ENCODE results near the gene SLC22A13. TPM values are rescaled to one million over a fixed set of nuclear protein-coding genes. Genes with fewer than 3 reads are reported as not detected.
"Not testable (repeated sequence)": the region's sequence is repeated elsewhere in the genome, so short reads cannot be mapped to it uniquely, and the experiment has no call there.

The SLC22A13 gene
- total RNA-seq, 6 experiments from 2014 or later: 0.17 to 0.30 (median 0.20) TPM; not detected in 1

DNA sequence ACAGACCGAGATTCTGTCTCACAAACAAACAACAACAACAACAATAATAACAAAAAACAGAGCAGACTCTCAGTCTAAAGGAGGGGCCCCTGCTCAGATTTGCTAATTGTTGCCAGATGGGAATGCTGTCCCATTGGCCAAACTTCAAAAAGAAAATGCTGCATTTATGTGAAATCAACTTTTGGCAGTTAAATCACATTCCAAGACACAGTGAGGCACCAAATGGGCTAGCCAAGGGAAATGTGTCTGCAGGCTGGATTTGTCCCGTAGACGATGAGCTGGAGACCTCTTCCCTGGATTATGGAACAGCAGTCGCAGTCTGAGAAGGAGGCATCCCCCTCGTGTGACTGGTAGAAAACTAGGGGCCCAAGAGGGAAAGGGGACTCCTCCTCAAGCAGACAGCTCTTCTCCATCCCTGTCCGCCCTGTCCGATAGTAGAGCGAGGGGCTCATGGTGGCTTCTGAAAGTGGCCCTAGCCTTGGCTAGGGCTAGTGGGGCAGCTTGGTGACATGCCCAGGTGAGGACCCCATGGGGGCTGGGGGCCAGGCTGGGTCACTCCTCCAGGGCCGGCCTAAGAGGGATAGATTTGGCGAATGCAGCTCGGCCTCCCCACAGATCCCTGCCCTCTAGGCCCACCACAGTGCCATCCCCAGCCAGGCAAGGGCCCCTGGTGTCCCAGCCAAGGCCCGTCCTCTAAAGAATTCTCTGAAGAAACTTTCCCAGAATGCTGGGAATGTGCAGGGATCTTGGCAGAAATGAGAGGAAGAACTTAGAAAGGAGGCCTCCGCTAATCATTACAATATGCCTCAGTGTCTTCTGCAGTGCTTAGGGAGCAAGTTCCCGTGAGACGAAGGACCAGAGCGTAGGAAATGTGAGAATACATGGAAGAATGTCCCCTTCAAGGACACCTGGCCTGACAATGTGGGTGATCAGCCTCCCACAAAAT is 18.5 kb downstream of the SLC22A13 start:
- H3K27me3 Mint-ChIP-seq (ENCODE audit: insufficient read depth): peaks cover 2% of the 10 kb centered on the region
- H3K36me3 Mint-ChIP-seq (ENCODE audit: low read depth): peaks cover 11% of the 10 kb centered on the region
- peak overlapping the region; percentile 16; the same call in 1 of the 2 replicates for H3K27ac Mint-ChIP-seq
- H3K9me3 Mint-ChIP-seq: no peaks in the 10 kb centered on the region
- peaks cover 12% of the 10 kb centered on the region for H3K4me1 Mint-ChIP-seq (ENCODE audit: low read depth)
- TF ChIP-seq, protein P1, sequence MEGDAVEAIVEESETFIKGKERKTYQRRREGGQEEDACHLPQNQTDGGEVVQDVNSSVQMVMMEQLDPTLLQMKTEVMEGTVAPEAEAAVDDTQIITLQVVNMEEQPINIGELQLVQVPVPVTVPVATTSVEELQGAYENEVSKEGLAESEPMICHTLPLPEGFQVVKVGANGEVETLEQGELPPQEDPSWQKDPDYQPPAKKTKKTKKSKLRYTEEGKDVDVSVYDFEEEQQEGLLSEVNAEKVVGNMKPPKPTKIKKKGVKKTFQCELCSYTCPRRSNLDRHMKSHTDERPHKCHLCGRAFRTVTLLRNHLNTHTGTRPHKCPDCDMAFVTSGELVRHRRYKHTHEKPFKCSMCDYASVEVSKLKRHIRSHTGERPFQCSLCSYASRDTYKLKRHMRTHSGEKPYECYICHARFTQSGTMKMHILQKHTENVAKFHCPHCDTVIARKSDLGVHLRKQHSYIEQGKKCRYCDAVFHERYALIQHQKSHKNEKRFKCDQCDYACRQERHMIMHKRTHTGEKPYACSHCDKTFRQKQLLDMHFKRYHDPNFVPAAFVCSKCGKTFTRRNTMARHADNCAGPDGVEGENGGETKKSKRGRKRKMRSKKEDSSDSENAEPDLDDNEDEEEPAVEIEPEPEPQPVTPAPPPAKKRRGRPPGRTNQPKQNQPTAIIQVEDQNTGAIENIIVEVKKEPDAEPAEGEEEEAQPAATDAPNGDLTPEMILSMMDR (IDR thresholded peaks at IDR 0.05): no peak
- peak; percentile 57 for DNase-seq
- no peak overlapping the region for H3K4me3 Mint-ChIP-seq

DNA sequence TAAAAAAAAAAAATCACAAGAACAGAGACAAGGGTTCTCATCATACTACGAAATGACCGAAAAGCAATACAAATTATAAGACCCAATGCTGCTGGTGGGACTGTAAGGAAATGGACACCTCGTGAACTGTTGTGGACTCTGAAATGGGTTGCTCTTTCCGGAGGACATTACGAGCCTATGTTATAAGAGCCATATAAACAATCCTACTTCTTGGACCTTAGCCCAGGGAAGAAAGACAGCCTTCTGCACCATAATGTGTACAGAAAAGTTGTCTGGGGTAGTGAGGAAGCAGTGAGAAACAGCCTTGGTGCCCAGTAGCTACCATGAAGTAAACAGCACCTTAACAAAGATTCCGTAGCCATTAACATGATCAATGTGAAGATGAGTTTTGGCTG is 19.1 kb downstream of the SLC22A13 start:
- Mint-ChIP-seq H3K4me3 (no peak overlapping the region), H3K27me3 (ENCODE audit: insufficient read depth) (peaks cover 2% of the 10 kb centered on the region), H3K36me3 (ENCODE audit: low read depth) (peaks cover 10% of the 10 kb centered on the region), H3K4me1 (ENCODE audit: low read depth) (peaks cover 12% of the 10 kb centered on the region), H3K9me3 (no peaks in the 10 kb centered on the region), H3K27ac (no peak overlapping the region)
- DNase-seq: no peak
- TF ChIP-seq, protein P1 (IDR thresholded peaks at IDR 0.05): no peak

DNA sequence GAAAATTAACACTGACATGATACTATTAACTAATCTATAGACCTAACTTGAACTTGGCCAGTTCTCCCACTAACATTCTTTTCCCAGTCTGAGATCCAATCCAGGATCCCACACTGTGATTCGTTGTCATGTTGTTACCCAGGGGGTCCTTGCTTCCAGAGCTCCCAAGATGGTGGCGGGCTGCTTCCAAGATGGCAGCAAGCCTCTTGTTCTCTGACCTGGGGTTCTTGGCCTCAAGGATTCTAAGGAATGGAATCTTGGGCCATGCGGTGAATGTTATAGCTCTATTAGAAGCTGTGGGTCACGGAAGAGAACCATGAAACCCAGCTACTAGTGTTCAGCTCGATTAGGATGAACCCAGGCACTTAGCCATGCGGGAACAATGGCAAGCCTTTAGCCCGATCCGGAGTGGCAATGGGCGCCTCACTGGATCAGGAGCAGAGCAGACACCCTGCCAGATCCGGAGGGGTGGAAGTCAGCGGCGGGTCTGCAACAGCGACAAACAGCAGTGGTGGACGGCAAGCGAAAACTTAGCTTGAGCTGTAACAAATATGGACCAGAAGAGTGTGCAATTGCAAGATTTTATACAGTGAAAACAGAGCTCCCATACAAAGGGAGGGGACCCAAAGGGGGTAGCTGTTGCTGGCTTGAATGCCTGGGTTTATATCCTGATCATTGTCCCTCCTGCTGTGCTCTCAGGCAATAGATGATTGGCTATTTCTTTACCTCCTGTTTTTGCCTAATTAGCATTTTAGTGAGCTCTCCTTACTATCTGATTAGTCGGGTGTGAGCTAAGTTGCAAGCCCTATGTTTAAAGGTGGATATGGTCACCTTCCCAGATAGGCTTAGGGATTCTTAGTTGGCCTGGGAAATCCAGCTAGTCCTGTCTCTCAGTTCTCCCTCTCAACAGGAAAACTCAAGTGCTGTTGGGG is 23.9 kb downstream of the SLC22A13 start:
- H3K27me3 Mint-ChIP-seq (ENCODE audit: insufficient read depth): peaks cover 11% of the 10 kb centered on the region
- not testable (repeated sequence) for H3K4me3 Mint-ChIP-seq; H3K9me3 Mint-ChIP-seq; H3K4me1 Mint-ChIP-seq (ENCODE audit: low read depth); DNase-seq; H3K27ac Mint-ChIP-seq; H3K36me3 Mint-ChIP-seq (ENCODE audit: low read depth)

DNA sequence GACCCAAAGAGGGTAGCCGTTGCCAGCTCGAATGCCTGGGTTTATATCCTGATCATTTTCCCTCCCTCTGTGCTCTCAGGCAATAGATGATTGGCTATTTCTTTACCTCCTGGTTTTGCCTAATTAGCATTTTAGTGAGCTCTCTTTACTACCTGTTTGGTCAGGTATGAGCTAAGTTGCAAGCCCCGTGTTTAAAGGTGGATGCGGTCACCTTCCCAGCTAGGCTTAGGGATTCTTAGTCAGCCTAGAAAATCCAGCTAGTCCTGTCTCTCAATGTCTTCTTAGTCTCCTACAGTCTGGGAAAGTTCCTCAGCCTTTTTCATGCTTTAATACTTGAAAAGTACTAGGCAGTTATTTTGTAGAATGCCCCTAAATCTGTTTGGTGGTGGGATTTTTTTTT is 31.4 kb downstream of the SLC22A13 start:
- not testable (repeated sequence) for DNase-seq; H3K36me3 Mint-ChIP-seq (ENCODE audit: low read depth); H3K27ac Mint-ChIP-seq; H3K4me1 Mint-ChIP-seq (ENCODE audit: low read depth); H3K9me3 Mint-ChIP-seq; H3K4me3 Mint-ChIP-seq
- H3K27me3 Mint-ChIP-seq (ENCODE audit: insufficient read depth): peaks cover 18% of the 10 kb centered on the region

DNA sequence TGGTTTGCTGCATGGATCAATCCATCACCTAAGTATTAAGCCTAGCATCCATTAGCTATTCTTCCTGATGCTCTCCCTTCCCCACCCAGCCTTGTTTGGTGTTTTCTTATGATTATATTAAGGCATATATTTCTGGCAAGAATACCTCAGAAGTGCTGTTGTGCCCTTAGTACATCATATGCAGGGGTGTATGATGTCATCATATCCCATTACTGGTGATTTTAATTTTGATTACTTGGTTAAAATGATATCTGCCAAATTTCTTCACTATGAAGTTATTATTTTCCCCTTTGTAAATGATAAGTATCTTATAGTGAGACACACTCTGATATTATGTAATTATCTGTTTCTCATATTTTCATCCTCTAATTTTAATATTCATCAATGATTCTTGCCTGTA is 31.9 kb downstream of the SLC22A13 start:
- Mint-ChIP-seq H3K4me1 (ENCODE audit: low read depth) (no peaks in the 10 kb centered on the region), H3K27ac (no peak overlapping the region), H3K4me3 (no peak overlapping the region), H3K36me3 (ENCODE audit: low read depth) (no peaks in the 10 kb centered on the region), H3K9me3 (no peaks in the 10 kb centered on the region), H3K27me3 (ENCODE audit: insufficient read depth) (peaks cover 18% of the 10 kb centered on the region)
- TF ChIP-seq, protein P1 (IDR thresholded peaks at IDR 0.05): no peak
- DNase-seq: no peak

DNA sequence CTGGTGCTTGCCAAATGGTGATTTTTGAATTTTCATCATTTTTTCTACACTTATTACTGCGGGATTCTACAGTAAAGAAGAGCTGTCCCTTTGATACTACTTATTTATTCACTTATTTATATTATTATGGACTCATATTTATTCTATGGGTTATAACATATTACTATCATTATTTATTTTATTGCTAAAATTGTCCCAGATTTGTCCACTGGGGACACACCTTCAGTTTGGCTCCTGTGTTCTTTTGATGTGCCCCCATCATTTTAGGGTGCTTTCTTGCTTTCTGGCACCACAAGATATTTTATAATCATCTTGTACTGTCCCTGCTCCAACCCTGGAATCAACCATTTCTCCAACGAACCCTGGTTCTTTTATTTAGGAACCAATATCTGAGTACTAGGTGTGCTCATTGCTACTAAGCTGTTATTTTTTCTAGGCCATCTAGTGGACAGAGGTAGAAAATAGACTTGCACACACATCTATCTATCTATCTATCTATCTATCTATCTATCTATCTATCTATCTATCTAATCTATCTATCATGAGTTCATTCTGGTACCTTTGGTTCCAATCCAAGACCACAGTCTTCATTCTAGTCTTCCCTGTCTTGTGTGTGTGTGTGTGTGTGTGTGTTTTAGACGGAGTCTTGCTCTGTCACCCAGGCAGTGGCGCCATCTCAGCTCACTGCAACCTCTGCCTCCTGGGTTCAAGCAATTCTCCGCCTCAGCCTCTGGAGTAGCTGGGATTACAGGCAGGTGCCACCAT is 32.5 kb downstream of the SLC22A13 start:
- Mint-ChIP-seq H3K27me3 (ENCODE audit: insufficient read depth) (peaks cover 18% of the 10 kb centered on the region), H3K36me3 (ENCODE audit: low read depth) (no peaks in the 10 kb centered on the region), H3K4me1 (ENCODE audit: low read depth) (no peaks in the 10 kb centered on the region), H3K4me3 (no peak overlapping the region), H3K27ac (no peak overlapping the region), H3K9me3 (no peaks in the 10 kb centered on the region)
- DNase-seq: peak; percentile 8
- TF ChIP-seq, protein P1 (IDR thresholded peaks at IDR 0.05): peak; percentile 78

Data from HFFc6 (cell line).